Fibroblast of pulmonary artery (primary cell): ENCODE data around the gene OR4D2.

Experiments used
- DNase-seq: peaks from one replicate; pipeline ENCODE4 v3.0.0-alpha.2; 2010; ENCODE audit warnings: low read depth
- H3K4me3 ChIP-seq: replicated peaks from 2 replicates; pipeline ENCODE4 v1.5.1; 2011; ENCODE audit warnings: low read depth, mild to moderate bottlenecking, control low read depth, low read length, moderate library complexity
- TF ChIP-seq, protein P1 (sequence below): IDR thresholded peaks from 2 replicates; pipeline ENCODE4 v1.5.1; 2011; ENCODE audit warnings: mild to moderate bottlenecking, control low read depth, low read length, inconsistent platforms; ENCODE audit errors: missing control alignments

OR4D2 gene

DNA sequence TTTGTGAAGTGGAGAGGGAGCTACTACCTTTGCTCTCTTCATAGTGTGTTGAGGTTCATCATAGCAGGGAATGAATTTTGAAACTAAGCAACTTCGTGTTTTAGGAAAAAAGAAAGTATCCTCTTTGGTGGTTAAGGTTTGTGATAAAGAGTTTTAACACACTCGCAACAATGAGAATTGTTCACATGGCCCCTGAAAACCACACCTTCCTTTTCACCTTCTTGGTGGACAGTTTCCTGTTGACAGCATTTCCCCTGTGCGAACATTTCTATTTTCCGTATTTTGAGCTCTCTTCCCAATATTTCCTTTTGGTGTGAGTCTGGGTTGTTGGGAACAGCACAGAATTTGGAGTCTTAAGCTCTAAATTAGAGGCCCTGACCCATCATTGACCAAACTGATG is 3.8 kb downstream of the OR4D2 start:
- TF ChIP-seq, protein P1, sequence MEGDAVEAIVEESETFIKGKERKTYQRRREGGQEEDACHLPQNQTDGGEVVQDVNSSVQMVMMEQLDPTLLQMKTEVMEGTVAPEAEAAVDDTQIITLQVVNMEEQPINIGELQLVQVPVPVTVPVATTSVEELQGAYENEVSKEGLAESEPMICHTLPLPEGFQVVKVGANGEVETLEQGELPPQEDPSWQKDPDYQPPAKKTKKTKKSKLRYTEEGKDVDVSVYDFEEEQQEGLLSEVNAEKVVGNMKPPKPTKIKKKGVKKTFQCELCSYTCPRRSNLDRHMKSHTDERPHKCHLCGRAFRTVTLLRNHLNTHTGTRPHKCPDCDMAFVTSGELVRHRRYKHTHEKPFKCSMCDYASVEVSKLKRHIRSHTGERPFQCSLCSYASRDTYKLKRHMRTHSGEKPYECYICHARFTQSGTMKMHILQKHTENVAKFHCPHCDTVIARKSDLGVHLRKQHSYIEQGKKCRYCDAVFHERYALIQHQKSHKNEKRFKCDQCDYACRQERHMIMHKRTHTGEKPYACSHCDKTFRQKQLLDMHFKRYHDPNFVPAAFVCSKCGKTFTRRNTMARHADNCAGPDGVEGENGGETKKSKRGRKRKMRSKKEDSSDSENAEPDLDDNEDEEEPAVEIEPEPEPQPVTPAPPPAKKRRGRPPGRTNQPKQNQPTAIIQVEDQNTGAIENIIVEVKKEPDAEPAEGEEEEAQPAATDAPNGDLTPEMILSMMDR, result no peak
- H3K4me3 ChIP-seq, result no peak overlapping the region
- DNase-seq, result no peak

DNA sequence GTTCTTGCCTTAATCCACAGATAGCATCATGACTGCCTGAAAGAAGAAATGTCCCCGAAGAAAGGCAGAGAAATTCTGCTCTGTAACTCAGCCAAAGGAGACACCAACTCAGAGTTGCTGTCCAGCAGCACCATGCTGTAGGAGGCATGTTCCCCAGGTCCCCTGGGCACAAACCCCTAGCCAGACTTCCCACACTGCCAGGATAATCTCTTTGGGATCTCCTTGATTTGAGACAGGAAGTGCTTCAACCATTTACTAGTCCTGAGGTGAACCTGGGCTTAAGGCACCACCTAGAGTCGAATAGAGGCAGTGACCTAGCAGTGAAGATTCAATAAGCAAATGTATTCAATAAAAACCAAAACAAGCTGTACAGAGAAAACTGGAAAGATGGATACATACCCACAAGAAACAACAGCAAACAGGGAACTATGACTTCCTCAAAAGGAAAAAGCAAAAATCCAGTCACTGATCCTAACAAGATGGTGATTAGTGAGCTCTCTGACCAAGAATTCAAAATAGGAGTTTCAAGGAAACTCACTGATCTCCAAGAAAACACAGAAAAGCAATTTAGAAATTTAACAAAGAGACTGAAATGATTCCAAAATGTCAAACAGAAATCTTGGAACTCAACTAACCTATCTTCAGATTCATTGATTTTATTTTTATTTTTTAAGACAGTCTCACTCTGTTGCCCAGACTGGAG is 5.7 kb downstream of the OR4D2 start:
- peak; percentile 17 for DNase-seq
- TF ChIP-seq, protein P1, result peak; percentile 35

DNA sequence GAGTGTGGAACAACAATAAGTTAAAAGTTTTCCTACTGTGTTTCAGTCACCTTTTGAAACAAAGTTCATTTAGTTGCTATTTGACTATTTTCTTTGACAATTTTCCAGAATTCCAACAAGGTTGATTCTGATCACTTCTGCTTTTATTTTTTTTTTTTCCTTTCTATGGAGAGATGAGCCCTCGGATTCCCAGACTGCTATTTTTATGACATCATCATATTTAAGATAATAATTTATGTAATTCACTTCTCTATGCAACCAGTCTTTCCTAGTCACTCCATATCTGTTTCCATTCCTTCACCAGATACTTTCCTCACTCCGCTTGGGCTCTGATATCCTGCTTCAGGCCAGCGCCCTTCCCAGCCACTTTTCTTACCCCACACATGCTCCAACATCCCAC is 8.1 kb downstream of the OR4D2 start:
- DNase-seq, result no peak
- no peak overlapping the region for H3K4me3 ChIP-seq
- TF ChIP-seq, protein P1, result no peak

More for the DNA sequence above, 5.7 kb downstream of the OR4D2 start:
- no peak overlapping the region for H3K4me3 ChIP-seq

DNA sequence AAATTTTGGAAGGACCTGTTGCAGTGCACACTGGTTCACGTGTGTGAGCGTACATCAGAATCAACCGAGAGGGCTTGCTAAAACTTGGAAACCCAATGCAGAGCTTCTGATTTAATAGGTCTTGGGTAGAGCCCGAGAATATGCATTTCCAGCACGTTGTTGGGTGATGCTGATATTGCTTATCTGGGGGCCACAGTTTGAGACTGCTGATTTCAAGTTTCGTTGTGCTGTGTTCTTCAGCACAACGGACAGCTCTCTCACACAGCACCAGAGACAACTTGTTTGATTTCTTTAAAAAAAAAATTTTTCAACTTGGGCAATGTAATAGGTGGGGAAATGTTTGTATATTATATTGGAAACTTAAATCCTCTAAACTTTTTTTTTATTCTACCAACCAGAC is 9.4 kb downstream of the OR4D2 start:
- H3K4me3 ChIP-seq, result no peak overlapping the region
- peak; percentile 42 for DNase-seq
- TF ChIP-seq, protein P1, result no peak

DNA sequence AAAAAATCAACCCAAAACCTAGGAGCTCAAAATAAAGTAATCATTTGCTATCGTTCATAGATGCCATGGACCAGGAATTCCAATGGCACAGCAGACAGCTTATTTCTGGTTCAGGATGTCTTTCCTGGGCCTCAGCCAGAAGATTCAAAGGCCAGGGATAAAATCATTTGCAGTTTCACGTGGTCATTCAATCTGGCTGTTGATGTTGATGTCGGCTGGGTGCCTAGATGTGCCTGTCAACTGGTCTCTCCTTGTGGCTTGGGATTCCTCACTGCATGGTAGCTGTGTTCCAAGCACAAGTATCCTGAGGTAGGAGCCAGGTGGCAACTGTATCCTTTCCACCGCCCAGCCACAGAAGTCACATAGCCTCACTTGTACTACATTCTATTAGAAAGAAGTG is 15.0 kb downstream of the OR4D2 start:
- no peak for DNase-seq
- TF ChIP-seq, protein P1, result no peak
- H3K4me3 ChIP-seq, result no peak overlapping the region

DNA sequence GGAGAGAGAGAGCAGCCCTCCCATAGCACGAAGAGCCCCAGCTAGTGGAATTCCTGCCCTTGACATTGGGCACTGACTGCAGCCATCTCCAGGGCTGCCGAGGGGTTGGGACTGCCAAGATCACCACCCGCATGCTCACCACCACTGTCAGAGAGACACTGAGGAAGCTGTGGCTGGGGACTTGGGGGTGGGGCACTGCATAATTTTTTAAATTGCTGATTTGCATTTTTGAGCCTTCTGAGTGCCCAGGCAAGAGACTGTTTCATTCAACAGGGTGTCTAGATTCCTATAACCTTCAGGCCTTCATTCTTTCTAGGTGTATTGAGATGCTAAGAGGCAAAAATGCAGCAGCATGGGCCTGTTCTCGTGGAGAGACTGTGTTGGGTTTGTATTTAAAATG is 16.7 kb downstream of the OR4D2 start:
- no peak overlapping the region for H3K4me3 ChIP-seq
- no peak for DNase-seq
- TF ChIP-seq, protein P1, result no peak
